HG03064 (cell line): ENCODE results near the gene MRGPRE.

Experiments
- ATAC-seq: cut with Tn5 transposase; IDR thresholded peaks from one replicate; pipeline ENCODE4 v1.9.1; 2021; ENCODE audit warnings: low read depth; ENCODE audit not compliant: unreplicated experiment

MRGPRE gene

GRCh38 chr11:3227568-3228444, 4.4 kb downstream of the MRGPRE start:
- ATAC-seq: no peak

GRCh38 chr11:3226846-3227567, 5.2 kb downstream of the MRGPRE start:
- ATAC-seq: no peak

DNA sequence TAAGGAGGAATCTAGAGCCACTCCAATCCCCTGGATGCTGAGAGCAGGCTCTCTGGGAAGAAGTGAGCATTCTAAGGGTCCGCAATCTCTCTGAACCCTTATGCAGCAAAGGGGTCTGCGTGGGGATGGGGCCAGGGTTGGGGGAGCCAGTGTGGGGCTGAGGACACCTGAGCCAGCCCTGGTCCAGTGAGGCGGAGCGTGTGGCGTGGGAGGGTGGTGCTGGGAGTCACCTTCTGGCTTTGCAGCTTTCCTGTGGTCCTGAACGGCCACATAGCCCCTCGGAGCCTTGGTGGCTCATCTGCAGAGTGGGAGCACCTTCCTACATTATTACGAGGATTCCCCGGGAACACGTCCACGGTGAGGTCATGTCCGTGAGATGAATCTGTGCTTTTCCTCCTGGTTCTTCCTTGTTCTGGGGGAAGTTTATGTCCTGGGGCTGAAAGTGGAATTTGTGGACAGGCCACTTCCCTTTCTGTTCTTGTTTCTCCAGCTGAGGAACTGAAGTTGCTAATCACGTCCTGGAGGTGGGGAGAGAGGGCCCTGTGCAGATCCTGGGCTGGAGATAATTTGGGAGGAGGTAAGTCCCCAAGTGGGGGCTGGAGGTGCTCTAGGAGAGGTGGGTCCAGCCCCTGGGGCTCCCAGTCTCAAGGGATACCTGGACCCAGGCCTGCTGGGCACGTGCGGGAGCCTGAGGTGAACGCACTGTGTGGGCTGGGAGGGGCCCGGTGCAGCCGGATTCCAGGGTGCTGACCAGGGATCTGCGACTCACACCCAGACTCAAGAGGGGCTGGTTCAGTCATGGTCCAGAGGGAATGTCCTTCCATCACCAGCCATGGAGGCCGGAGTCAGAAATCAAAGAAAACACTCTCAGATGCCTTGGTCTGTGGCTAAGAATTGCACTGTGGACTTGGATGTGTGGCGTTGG, 6.1 kb downstream of the MRGPRE start:
- ATAC-seq: no peak

GRCh38 chr11:3225159-3225758, 7.0 kb downstream of the MRGPRE start:
- no peak for ATAC-seq

GRCh38 chr11:3224401-3225057, 7.7 kb downstream of the MRGPRE start:
- ATAC-seq: no peak

- no peak for ATAC-seq
Measured at GRCh38 chr11:3223932-3224381, 8.3 kb downstream of the MRGPRE start.

- no peak for ATAC-seq
Measured at GRCh38 chr11:3222941-3223915, 9.0 kb downstream of the MRGPRE start.

GRCh38 chr11:3222003-3222855, 10.0 kb downstream of the MRGPRE start:
- no peak for ATAC-seq

- no peak for ATAC-seq
Measured at GRCh38 chr11:3221408-3222002, 10.7 kb downstream of the MRGPRE start.

DNA sequence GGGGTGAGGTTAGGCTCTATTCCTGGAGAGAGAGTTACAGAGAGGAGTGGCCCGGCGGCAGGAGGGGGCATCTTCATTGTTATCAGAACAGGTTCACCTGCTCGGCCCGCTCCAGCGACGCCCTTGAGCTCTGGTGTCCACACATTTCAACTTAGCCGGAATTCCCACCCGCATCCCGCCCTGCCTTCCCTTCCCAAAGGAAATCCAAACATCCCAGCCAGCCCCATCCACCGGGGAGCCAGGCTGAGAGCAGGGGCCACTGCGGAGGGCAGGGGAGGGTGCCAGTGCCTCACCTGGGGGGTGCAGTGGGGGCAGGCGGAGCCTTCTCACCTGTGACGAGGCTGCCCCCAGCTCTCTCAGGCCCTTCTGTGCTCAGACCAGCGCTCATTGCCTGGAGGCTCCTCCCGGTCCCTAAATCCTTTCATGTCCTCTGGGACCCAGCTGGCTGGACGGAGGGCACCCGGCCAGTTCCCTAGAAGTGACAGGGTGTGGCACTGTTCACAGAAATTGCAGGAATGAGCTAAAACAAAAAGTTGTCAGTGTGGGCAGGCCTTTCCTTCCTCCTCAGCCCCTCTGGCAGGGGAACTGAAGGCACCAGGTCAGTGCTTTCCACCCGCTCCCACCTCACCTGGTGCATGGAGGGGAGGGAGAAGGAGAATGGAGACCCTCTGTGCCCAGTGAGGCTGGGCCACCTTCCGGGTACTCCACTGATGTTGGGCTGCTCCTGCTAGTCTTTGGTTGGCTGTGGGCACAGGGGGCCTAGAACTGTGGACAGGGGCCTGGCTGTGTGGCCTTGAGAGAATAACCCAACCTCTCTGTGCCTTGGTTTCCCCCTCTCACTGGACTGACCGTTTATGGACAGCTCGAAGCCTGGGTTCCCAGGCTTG, 11.5 kb downstream of the MRGPRE start:
- ATAC-seq: no peak

DNA sequence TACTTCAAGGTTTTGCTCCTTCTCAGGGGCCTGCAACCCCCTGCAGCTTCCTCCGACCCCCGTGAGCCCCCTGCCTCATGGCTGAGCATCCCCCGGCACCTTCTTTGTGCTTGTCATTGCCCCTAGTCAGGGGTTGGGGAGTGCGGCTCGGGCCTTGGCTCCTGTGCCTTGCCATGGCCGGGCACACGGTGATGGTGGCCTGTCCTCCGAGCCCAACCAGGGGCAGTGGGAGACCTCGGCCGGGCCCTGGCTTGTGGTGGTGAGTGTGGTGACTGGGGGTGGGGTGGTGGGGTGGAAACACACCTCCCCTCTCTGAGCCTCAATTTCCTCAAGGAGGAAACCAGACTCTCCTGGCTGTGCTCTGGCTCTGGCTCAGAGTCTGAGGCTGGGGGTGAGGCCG, 12.1 kb downstream of the MRGPRE start:
- no peak for ATAC-seq

GRCh38 chr11:3219281-3219892, 12.8 kb downstream of the MRGPRE start:
- ATAC-seq: no peak

- ATAC-seq: no peak
Measured at GRCh38 chr11:3218483-3219280, 13.5 kb downstream of the MRGPRE start, which contains the start of gene MRGPRG. TSS of gene MRGPRG (minus strand) at chr11:3218813. CDS start at chr11:3218813, 0 bp downstream.

DNA sequence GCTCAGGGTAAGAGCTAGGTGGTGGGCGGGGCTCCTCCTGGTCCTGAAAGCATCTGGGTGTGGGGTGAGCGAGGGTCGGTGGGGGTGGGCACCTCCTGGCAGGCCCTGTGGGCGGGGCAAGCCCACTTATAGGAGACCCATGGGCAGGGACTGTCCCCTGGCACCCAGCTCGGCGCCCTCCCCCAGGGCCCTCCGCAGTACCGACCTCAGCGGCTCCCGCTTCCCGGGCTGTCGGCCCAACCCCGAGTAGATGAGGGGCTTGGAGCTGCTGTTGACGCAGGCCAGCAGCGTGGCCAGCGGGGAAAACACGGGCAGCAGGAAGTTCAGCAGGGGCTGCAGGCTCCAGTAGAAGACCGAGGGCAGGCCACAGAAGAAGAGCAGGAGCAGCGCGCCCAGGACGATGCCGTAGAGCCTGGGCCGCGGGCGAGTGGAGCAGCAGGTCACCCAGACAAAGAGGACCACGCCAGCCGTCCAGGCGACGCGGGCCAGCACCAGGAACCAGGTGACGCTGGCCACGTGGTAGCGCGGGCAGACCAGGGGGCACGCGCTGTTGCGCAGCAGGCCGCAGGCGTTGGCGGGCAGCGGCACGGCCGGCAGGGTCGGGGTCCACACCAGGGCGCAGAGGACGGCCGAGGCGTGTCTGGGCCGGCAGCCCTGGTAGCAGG, 14.3 kb downstream of the MRGPRE start:
- ATAC-seq: no peak
